ENCODE data around the gene NKIRAS2. TPM values are rescaled to one million over a fixed set of nuclear protein-coding genes. Genes with fewer than 3 reads are reported as not detected.

The NKIRAS2 gene
- total RNA-seq, 4 donors from 2014 or later: 27.8 to 39.3 (median 30.4) TPM

DNA sequence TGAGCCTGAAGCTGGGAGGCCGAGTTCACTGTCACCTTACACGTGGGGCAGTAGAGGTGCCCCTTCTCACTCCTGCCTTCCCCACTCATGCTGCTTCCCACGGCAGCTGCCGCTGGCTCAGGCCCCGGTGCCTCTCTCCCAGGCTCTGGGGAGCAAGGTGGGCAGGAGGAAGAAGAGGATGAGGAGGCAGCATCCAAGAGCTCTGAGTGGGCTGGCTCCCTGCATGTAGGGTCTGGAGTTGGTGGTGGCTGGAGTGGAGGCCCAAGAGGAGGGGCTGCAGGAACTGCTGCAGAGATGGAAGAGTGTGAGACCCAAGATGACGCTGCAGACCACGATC, 8.9 kb downstream of the NKIRAS2 start:
- DNase-seq (ENCODE audit: low spot score): no peak
- ATAC-seq (ENCODE audit: low FRiP score): no peak
- TF ChIP-seq CTCF (IDR thresholded peaks at IDR 0.05): no peak

GRCh38 chr17:42031584-42031983, 11.7 kb downstream of the NKIRAS2 start:
- ATAC-seq (ENCODE audit: low FRiP score) (no peak), DNase-seq (ENCODE audit: low spot score) (no peak)
- TF ChIP-seq CTCF (IDR thresholded peaks at IDR 0.05): no peak

GRCh38 chr17:42034059-42034458, 14.2 kb downstream of the NKIRAS2 start:
- no peak for TF ChIP-seq CTCF (IDR thresholded peaks at IDR 0.05)
- DNase-seq (ENCODE audit: low spot score): no peak
- ATAC-seq (ENCODE audit: low FRiP score): no peak

DNA sequence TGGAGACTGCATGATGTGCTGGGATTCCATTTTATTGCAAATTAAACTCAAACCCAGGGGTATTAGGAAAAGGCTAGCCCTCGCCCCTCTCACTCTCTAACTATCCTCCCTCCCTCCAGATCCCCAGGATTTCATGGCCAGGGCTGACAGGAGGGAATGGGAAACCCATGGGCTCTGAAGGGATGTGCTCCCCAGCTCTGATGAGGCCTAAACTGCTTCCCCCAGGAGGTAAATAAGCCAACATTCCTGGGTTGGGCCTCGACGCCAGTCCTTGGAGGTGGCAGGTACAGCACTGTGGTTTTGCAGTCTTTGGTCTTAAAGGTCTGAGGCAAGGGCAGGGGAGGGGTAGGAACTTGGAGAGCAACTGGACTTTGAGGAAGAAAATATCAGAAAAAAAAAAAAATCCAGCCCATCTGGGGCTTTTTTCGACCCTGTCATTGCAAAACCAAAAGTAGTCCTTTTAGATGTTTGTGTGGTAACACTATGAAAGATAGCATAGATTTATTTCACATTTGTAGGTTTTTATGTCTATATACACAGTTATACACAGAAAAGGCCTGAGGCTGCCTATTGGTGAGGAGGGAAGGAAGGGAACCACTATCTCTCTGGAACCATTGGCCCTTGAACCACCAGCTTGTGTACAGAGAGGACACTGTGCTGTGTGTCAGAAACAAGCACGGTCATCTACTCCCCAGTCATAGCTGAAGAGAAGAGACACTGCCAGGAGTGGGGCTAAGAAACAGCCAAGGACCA, 18.5 kb downstream of the NKIRAS2 start:
- no peak for TF ChIP-seq CTCF (IDR thresholded peaks at IDR 0.05)
- DNase-seq (ENCODE audit: low spot score) (no peak), ATAC-seq (ENCODE audit: low FRiP score) (no peak)

DNA sequence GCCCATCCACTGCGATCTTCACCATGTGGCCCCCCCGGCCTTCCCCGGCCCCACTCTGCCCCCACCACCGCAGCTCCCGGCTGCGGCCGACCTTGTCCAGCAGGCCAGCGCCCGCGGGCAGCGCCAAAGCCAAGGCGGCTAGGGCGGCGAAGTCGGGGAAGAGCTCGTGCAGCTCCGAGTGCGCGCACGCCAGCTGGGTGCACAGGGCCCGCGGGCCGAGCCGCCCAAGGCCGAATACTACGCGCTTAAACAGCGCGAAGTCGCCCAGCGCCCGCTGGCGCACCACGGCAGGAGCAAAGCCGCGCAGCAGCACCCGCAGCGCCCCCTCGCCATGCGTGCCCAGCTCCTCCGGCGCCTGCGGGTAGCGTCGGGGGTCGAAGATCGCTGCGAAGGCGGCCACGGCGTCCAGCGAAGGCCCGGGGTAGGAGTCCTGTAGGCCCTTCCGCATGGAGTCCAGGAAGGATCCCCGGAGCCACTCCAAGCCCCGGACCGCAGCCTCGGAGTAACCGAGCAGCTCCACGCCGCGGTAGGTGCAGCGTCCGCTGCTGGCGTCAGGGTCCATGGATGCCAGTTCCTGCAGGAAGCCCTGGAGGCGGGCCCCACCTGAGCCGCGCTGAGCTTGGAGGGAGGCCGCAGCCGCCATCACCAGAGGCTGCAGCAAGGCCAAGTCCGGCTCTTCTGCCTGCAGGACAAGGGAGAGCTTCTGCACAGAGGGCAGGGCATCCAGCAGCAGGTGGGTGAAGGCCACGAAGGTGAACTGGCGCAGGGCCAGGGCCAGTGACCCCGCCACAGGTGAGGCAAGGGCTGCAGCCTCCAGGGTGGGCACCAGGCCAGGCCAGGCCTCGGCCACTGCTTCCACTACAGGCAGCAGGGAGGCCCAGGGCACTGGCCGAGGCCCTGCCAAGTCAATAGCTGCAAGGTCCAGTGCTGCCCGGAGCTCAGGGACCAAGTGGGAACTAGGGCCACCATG, 20.2 kb downstream of the NKIRAS2 start:
- no peak for DNase-seq (ENCODE audit: low spot score)
- ATAC-seq (ENCODE audit: low FRiP score): no peak
- no peak for TF ChIP-seq CTCF (IDR thresholded peaks at IDR 0.05)

DNA sequence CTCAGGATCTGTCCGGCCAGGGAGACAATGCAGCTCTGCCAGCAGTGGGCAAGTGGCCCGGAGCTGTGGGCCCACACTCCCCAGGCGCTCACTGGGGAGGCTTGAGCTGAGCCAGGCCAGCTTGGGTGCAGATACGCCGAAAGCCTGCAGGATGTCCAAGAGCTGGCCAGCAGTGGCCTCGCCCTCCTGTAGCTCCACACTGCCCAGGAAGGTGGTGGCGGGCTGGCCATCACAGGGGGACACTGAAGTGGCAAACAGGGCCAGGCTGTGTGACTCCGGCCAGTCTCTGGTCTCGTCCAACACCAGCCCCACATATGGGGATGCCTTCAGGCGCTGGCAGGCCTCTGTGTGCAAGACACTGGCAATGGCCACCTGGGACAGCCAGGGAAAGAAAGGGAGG, 20.9 kb downstream of the NKIRAS2 start:
- no peak for TF ChIP-seq CTCF (IDR thresholded peaks at IDR 0.05)
- no peak for ATAC-seq (ENCODE audit: low FRiP score)
- no peak for DNase-seq (ENCODE audit: low spot score)

Data from omental fat pad (tissue), 4 donors.